Thyroid gland (tissue), 4 donors: Measurements from ENCODE around the gene DNAJC13. TPM values are rescaled to one million over a fixed set of nuclear protein-coding genes. Genes with fewer than 3 reads are reported as not detected.
A peak's percentile ranks its signal among the peaks of the same experiment; 100 is the strongest.

Experiments
- DNase-seq, 2 donors: peaks; one replicate each; pipeline ENCODE4 v3.0.0-alpha.2; 2019
- H3K27ac ChIP-seq, 3 donors: fragments of 200-600 bp; sonication (generic); 1 replicate in 2 of 3; 2 replicates in 1 of 3; pipeline ENCODE4 v1.5.1; 2016 to 2019; ENCODE audit warnings: mild to moderate bottlenecking in 1 of 3, moderate library complexity in 1 of 3
- H3K27me3 ChIP-seq: fragments of 200-600 bp; sonication (generic); one replicate; pipeline ENCODE4 v1.5.1; 2019
- H3K36me3 ChIP-seq, 2 donors: fragments of 200-600 bp; sonication (generic); one replicate each; pipeline ENCODE4 v1.5.1; 2016 to 2019
- H3K4me1 ChIP-seq, 2 donors: fragments of 200-600 bp; sonication (generic); one replicate each; pipeline ENCODE4 v1.5.1; 2017 to 2019
- H3K4me3 ChIP-seq, 3 donors: fragments of 200-600 bp; sonication (generic); replicated peaks in 1 of 3; 1 replicate in 2 of 3; 2 replicates in 1 of 3; pipeline ENCODE4 v1.5.1; 2016; ENCODE audit warnings: mild to moderate bottlenecking in 1 of 3
- H3K9me3 ChIP-seq: fragments of 200-600 bp; sonication (generic); one replicate; pipeline ENCODE4 v1.5.1; 2017
- CTCF ChIP-seq, 6 experiments: fragments of 200-600 bp in 3 of 6; fragments of 450-650 bp in 3 of 6; sonication (generic) in 3 of 6; IDR thresholded peaks; one replicate each; pipeline ENCODE4 v1.5.1; 2016 to 2019; ENCODE audit warnings: antibody characterized with exemption in 6 of 6, mild to moderate bottlenecking in 2 of 6, inconsistent platforms in 1 of 6, moderate library complexity in 1 of 6
- POLR2A ChIP-seq, 2 donors: fragments of 450-650 bp; IDR thresholded peaks; one replicate each; pipeline ENCODE4 v1.6.1; 2017; ENCODE audit warnings: antibody characterized with exemption in 2 of 2, mild to moderate bottlenecking in 2 of 2, moderate library complexity in 1 of 2
- WGBS, 2 donors: methylation state at CpG; one replicate each; pipeline ENCODE4 v1.1.5; 2017; 5-methylcytosine and 5-hydroxymethylcytosine counted together
- intact Hi-C: fragments of 100-400 bp; cut with DNase I; formaldehyde crosslinking; loops from one replicate; pipeline ENCODE4 v1.15.1; 2023
- total RNA-seq, 4 donors: library from RNA; depleted of rRNA; stranded (reverse); fragments of >200 nt; gene quantifications; one replicate each; pipeline ENCODE4 v1.2.3, GENCODE V29; 2016

The DNAJC13 gene
- total RNA-seq, 4 donors from 2014 or later, result 47.3 to 56.6 (median 50.4) TPM

- TF ChIP-seq POLR2A (IDR thresholded peaks at IDR 0.05) (no peak), CTCF (IDR thresholded peaks at IDR 0.05) (no peak)
- H3K4me3 ChIP-seq, result no peak overlapping the region
- H3K36me3 ChIP-seq, result no peaks in the 10 kb centered on the region
- DNase-seq, result no peak
- no peaks in the 10 kb centered on the region for H3K9me3 ChIP-seq
- H3K4me1 ChIP-seq, result peaks cover 13 to 17% of the 10 kb centered on the region in 2 donors
- WGBS, 2 donors, result 67 to 68% methylated on average over 4 of the region's 4 CpGs
- H3K27me3 ChIP-seq, result no peaks in the 10 kb centered on the region
- peak overlapping the region in 1 of 3 donors; percentile 22 for H3K27ac ChIP-seq
- intact Hi-C loops, result loop anchor here (10.0 kb wide), 2 partner anchors 61 to 151 kb away; no protein-coding TSS in a partner anchor
These were observed 11.5 kb upstream of the DNAJC13 start for GRCh38 chr3:132405609-132406299.

- intact Hi-C loops, result loop anchor here (10.0 kb wide), 2 partner anchors 62 to 152 kb away; no protein-coding TSS in a partner anchor
- DNase-seq, result no peak
- Histone ChIP-seq H3K27me3 (no peaks in the 10 kb centered on the region), H3K27ac (no peak overlapping the region), H3K9me3 (no peaks in the 10 kb centered on the region), H3K36me3 (no peaks in the 10 kb centered on the region), H3K4me1 (peaks cover 13 to 17% of the 10 kb centered on the region in 2 donors), H3K4me3 (no peak overlapping the region)
- no peak for TF ChIP-seq POLR2A (IDR thresholded peaks at IDR 0.05)
- TF ChIP-seq CTCF (IDR thresholded peaks at IDR 0.05), result no peak
- 97% methylated on average over 2 of the region's 2 CpGs for WGBS, 2 donors
These were observed 10.7 kb upstream of the DNAJC13 start for GRCh38 chr3:132406587-132406986.

- 89 to 90% methylated on average over 2 of the region's 2 CpGs for WGBS, 2 donors
- intact Hi-C loops, result loop anchor here (10.0 kb wide), 2 partner anchors 62 to 152 kb away; no protein-coding TSS in a partner anchor
These were observed 10.3 kb upstream of the DNAJC13 start for GRCh38 chr3:132407025-132407424.

GRCh38 chr3:132414841-132415240, 2.5 kb upstream of the DNAJC13 start:
- H3K9me3 ChIP-seq, result no peaks in the 10 kb centered on the region
- peaks cover 9% of the 10 kb centered on the region in 2 donors for H3K4me1 ChIP-seq
- intact Hi-C loops, result no loop called here
- no peak overlapping the region for H3K27ac ChIP-seq
- no peak for TF ChIP-seq CTCF (IDR thresholded peaks at IDR 0.05)
- TF ChIP-seq POLR2A (IDR thresholded peaks at IDR 0.05), result no peak
- no peak overlapping the region for H3K4me3 ChIP-seq
- no peaks in the 10 kb centered on the region for H3K27me3 ChIP-seq
- H3K36me3 ChIP-seq, result no peaks in the 10 kb centered on the region
- no peak for DNase-seq
- 72 to 75% methylated on average over 1 of the region's 1 CpG for WGBS, 2 donors

More at GRCh38 chr3:132407025-132407424, 10.3 kb upstream of the DNAJC13 start:
- Histone ChIP-seq H3K4me1 (peaks cover 13 to 17% of the 10 kb centered on the region in 2 donors), H3K36me3 (no peaks in the 10 kb centered on the region), H3K27me3 (no peaks in the 10 kb centered on the region), H3K27ac (no peak overlapping the region), H3K9me3 (no peaks in the 10 kb centered on the region), H3K4me3 (no peak overlapping the region)
- TF ChIP-seq POLR2A (IDR thresholded peaks at IDR 0.05) (no peak), CTCF (IDR thresholded peaks at IDR 0.05) (no peak)
- DNase-seq, result no peak

GRCh38 chr3:132416161-132416560, 1.1 kb upstream of the DNAJC13 start:
- no peak overlapping the region for H3K4me3 ChIP-seq

More at GRCh38 chr3:132416161-132416560, 1.1 kb upstream of the DNAJC13 start:
- DNase-seq, result no peak
- Histone ChIP-seq H3K27ac (no peak overlapping the region), H3K9me3 (no peaks in the 10 kb centered on the region), H3K4me1 (peaks cover 9% of the 10 kb centered on the region in 2 donors), H3K27me3 (no peaks in the 10 kb centered on the region), H3K36me3 (no peaks in the 10 kb centered on the region)
- intact Hi-C loops, result no loop called here
- TF ChIP-seq POLR2A (IDR thresholded peaks at IDR 0.05) (no peak), CTCF (IDR thresholded peaks at IDR 0.05) (no peak)
- WGBS, 2 donors, result 88 to 89% methylated on average over 4 of the region's 4 CpGs
